ENCODE data around the gene OR5H2.

Gene OR5H2

GRCh38 chr3:98331329-98331728 is 49.0 kb downstream of the OR5H2 start:
- no peak for DNase-seq (ENCODE audit: low read depth, low spot score)

Measured in ELF-1 (cell line).